Stimulated activated CD8-positive, alpha-beta memory T cell treated with anti-CD3 and anti-CD28 coated beads, Interleukin-2, amount 100 ng/mL, for 48 hours (primary cell): ENCODE results near the gene TMEM50A.
"Not testable (repeated sequence)": the region's sequence is repeated elsewhere in the genome, so short reads cannot be mapped to it uniquely, and the experiment has no call there.

Source experiments
- DNase-seq, 2 donors: peaks; one replicate each; pipeline ENCODE4 v3.0.0-alpha.2; 2020; ENCODE audit warnings: low read depth in 2 of 2

Gene TMEM50A

DNA sequence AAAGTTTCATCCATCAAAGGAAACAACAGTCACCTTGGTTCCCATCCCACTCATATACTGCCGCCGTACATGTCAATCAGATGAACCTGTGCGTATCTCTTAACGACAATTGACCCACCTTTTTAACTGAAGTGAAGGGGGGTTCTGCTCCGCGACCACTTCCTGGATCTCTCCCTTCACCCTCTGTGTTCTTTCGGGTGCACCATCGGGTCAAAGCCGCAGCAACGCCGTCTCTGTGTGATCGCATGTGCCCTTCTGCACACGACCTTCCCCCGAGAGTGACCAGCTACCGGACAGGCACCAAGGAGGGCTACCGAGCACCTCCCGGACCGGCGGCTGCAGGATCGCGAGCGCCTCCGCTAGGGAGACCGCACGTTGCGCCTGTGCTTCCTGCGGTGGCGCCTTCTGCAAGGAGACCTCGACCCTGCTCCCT, 1.2 kb upstream of the TMEM50A start:
- peak in 1 of 2 donors; percentile 17 for DNase-seq

GRCh38 chr1:25337483-25338187, 499 bp upstream of the TMEM50A start:
- peak in 1 of 2 donors; percentile 3 for DNase-seq

GRCh38 chr1:25338986-25339385, 852 bp downstream of the TMEM50A start:
- DNase-seq: no peak

DNA sequence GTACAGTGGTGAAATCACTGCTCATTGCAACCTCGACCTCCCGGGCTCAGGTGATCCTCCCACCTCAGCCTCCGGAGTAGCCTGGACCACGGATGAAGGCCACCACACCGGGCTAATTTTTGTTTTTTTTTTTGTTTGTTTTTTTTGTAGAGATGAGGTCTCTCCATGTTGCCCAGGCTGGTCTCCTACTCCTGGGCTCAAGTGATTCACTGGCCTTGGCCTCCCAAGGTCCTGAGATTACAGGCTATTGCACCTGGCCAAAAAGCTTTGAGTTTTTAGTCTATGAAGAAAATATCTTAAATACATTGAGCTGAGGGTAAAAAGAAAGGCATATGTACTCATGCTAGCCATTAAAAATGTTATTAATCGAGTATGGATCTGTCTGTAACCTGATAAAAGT, 3.6 kb downstream of the TMEM50A start:
- DNase-seq: no peak

- no peak for DNase-seq
These were observed 4.7 kb downstream of the TMEM50A start for GRCh38 chr1:25342846-25343245.

DNA sequence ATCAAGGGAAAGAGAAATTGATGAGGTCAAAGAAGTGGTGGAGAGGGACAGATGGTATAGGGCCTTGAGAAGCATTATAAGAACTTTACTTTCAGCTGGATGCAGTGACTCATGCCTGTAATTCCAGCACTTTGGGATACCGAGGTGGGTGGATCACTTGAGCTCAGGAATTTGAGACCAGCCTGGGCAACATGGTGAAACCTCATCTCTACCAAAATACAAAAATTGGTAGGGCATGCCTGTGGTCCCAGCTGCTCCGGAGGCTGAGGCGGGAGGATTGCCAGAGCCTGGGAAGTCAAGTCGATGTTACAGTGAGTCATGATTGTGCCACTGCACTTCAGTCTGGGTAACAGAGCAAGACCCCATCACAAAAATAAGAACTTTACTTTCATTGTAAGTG, 5.7 kb downstream of the TMEM50A start:
- DNase-seq: no peak

- no peak for DNase-seq
These were observed 9.4 kb downstream of the TMEM50A start for GRCh38 chr1:25347556-25347955.

DNA sequence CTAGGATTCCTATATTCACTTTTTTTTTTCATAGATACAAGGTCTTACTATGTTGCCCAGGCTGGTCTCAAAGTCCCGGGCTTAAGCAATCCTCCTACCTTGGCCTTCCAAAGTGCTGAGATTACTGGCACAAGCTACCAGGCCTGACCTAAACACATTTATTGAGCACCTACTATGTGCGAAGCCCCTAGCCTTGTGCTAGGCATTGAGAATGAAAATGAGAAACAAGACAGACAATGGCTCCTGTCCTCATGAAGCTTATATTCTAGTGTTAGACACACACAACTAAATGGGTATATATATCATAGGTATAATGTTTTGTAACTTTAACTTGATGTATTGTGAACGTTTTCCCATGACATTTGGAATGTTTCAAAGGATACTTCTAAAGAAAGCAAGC, 11.5 kb downstream of the TMEM50A start:
- DNase-seq: no peak

GRCh38 chr1:25355841-25356395, 17.8 kb downstream of the TMEM50A start:
- no peak for DNase-seq

DNA sequence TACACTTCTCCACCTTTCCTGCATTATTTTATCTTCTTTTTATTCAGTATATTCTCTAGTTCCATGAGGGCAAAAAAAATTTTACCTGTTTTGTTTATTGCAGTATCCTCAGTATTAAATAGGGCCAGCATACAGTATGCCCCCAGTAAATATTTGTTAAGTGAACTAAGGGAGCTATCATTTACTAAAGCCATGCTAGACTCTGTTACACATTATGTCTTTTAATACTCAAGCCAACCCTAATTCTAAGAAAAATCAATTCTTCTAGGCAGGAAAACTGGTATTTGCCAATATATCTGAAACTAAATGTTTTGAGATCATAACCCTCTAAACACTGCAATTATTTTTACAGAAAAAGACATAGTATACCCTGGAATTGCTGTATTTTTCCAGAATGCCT, 18.3 kb downstream of the TMEM50A start:
- DNase-seq: no peak

- no peak for DNase-seq
These were observed 18.7 kb downstream of the TMEM50A start for GRCh38 chr1:25356848-25357247.

DNA sequence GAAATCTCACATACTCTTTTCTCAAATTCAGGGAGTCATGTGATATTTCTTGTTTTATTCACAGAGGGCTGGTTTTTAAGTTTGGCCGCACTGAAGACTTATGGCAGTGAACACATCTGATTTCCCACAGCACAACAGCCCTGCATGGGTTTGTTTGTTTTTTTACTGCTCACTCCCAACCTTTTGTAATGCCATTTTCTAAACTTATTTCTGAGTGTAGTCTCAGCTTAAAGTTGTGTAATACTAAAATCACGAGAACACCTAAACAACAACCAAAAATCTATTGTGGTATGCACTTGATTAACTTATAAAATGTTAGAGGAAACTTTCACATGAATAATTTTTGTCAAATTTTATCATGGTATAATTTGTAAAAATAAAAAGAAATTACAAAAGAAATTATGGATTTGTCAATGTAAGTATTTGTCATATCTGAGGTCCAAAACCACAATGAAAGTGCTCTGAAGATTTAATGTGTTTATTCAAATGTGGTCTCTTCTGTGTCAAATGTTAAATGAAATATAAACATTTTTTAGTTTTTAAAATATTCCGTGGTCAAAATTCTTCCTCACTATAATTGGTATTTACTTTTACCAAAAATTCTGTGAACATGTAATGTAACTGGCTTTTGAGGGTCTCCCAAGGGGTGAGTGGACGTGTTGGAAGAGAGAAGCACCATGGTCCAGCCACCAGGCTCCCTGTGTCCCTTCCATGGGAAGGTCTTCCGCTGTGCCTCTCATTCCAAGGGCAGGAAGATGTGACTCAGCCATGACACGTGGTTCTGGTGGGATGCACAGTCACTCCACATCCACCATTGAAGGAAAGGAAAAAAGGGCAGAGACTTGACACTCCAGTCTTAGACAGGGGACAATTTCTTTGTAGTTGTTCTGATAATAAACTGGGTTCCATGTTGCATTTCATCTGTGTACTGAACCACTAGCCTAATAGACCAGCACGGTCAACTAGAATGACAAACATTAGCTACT, 22.8 kb downstream of the TMEM50A start:
- no peak for DNase-seq

DNA sequence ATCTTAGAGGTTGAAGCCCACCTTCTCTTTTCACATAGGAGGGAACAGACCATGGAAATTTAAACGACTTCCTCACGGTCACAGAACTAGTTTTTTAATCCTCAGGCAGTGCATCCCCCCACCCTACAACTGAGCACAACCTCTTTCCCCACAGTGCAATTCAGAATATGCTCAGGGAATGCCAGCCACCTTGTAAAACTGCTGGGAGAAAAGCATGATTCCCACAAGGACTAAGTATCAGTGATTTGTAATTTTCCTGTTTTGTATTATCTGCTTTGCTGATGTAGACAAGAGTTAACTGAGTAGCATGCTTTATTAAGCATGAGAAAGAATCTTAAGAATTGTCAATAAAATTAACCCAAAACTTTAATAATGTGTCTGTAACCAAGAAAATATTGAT, 23.8 kb downstream of the TMEM50A start:
- no peak for DNase-seq

- DNase-seq: not testable (repeated sequence)
These were observed 24.8 kb downstream of the TMEM50A start for GRCh38 chr1:25362634-25363559.

GRCh38 chr1:25369241-25369640, 31.1 kb downstream of the TMEM50A start:
- DNase-seq: no peak

DNA sequence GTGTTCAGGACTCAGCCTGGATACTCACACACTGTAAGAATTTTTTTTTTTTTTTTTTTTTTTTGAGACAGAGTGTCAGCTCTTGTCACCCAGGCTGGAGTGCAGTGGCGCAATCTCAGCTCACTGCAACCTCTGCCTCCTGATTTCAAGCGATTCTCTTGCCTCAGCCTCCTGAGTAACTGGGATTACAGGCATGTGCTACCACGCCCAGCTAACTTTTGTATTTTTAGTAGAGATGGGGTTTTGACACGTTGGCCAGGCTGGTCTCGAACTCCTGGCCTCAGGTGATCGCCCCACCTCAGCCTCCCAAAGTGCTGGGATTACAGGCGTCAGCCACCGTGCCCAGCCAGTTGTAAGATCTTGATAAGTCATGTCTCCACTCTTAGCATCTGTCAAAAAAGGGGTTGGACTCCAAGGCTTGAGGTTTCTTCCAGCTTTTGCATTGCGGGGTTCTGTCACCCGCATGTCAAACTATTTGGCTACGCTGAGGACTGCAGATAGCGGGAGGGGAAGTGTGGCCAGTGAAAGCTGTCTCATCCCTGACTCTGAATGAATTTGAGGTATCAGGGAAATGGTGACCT, 31.6 kb downstream of the TMEM50A start:
- DNase-seq: not testable (repeated sequence)

DNA sequence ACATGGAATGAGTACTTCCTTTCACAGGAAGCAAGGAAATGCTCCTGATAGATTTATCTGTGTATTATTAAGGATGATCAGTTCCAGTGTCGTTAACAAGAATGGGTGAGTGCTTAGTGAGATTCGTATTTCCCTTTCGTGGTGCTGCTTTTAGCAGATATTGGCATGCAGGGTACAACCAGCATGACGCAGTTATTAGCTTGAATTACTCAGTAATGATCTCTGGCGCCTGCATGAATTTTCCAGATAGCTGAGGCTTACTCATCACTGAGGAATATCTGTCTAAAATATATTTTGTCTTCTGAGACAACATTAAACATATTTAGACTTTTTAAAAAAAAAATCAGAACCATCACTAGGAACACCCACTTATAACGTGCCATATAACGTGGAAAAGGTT, 33.6 kb downstream of the TMEM50A start:
- DNase-seq: not testable (repeated sequence)

DNA sequence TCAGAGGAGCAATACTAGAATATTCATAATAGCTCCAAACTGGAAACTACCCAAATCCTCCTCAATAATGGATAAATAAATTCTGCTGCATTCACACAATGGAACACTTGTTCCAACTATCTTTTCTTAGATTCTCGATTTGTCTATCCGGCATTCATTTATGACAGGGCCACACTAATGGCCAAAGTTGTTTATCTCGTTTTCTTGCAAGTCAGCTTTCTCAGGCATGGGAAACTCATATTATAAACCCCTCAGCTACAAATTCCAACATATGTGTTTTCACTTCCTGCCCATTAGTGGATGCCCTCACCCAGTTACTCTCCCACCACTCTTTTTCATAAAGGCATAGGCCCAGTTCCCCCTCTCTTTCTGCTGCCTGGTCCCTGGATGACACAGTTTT, 40.2 kb downstream of the TMEM50A start:
- not testable (repeated sequence) for DNase-seq

GRCh38 chr1:25382543-25382942, 44.4 kb downstream of the TMEM50A start:
- not testable (repeated sequence) for DNase-seq

DNA sequence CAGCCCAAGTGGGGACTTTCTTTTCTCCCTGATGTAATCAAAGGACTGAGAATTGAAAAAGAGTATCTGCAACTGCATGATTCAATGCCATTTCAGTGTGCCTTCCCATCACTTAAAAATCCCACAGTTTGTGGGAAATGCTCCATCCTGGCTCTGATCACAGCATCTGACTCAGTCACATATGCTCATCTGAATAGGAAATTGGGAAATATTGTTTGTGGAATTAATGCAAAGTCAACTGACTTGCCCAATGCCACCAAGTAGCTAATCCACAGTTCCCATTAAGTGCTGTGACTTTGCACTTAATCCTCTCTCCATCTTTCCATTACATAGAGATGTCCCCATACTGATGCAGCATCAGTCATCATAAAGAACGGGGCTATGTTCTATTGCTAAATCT, 45.0 kb downstream of the TMEM50A start:
- DNase-seq: not testable (repeated sequence)

GRCh38 chr1:25383875-25384274, 45.7 kb downstream of the TMEM50A start:
- not testable (repeated sequence) for DNase-seq
